GM19023 (cell line): ENCODE data around the gene FAM117A.
"Not testable (repeated sequence)": the region's sequence is repeated elsewhere in the genome, so short reads cannot be mapped to it uniquely, and the experiment has no call there.

Experiments used
- ATAC-seq: cut with Tn5 transposase; IDR thresholded peaks from one replicate; pipeline ENCODE4 v1.9.1; 2021; ENCODE audit warnings: mild to moderate bottlenecking, moderate library complexity; ENCODE audit not compliant: unreplicated experiment

Gene FAM117A

GRCh38 chr17:49741692-49742076 is 22.2 kb downstream of the FAM117A start:
- no peak for ATAC-seq

GRCh38 chr17:49741009-49741691 is 22.8 kb downstream of the FAM117A start:
- ATAC-seq = no peak

GRCh38 chr17:49739641-49740271 is 24.2 kb downstream of the FAM117A start:
- ATAC-seq = peak; percentile 63

GRCh38 chr17:49738456-49739163 is 25.3 kb downstream of the FAM117A start:
- no peak for ATAC-seq

GRCh38 chr17:49734515-49735490 is 29.1 kb downstream of the FAM117A start:
- no peak for ATAC-seq

GRCh38 chr17:49731435-49731831 is 32.5 kb downstream of the FAM117A start:
- no peak for ATAC-seq

GRCh38 chr17:49730785-49731434 is 33.0 kb downstream of the FAM117A start:
- no peak for ATAC-seq

GRCh38 chr17:49730078-49730784 is 33.7 kb downstream of the FAM117A start:
- ATAC-seq = no peak

GRCh38 chr17:49729069-49729468 is 34.9 kb downstream of the FAM117A start:
- no peak for ATAC-seq

- no peak for ATAC-seq
Measured at GRCh38 chr17:49728425-49728824, 35.5 kb downstream of the FAM117A start.

- no peak for ATAC-seq
Measured at GRCh38 chr17:49727380-49727779, 36.6 kb downstream of the FAM117A start.

GRCh38 chr17:49725452-49726130 is 38.3 kb downstream of the FAM117A start:
- no peak for ATAC-seq

GRCh38 chr17:49724552-49724951 is 39.4 kb downstream of the FAM117A start:
- not testable (repeated sequence) for ATAC-seq

- ATAC-seq = no peak
Measured at GRCh38 chr17:49723423-49723822, 40.5 kb downstream of the FAM117A start.

- no peak for ATAC-seq
Measured at GRCh38 chr17:49722066-49722465, 41.9 kb downstream of the FAM117A start.

- ATAC-seq = no peak
Measured at GRCh38 chr17:49717371-49717861, 46.5 kb downstream of the FAM117A start.

GRCh38 chr17:49716668-49717364 is 47.1 kb downstream of the FAM117A start:
- ATAC-seq = no peak

- no peak for ATAC-seq
Measured at GRCh38 chr17:49715717-49716279, 48.1 kb downstream of the FAM117A start.
